A673 (cell line): ENCODE results near the gene IFNLR1.

Source experiments
- EZH2 ChIP-seq: fragments of 200-600 bp; sonication (generic); IDR thresholded peaks from 2 replicates; pipeline ENCODE4 v1.6.1; 2017; ENCODE audit warnings: borderline replicate concordance, low read depth, mild to moderate bottlenecking, mixed read lengths, antibody characterized with exemption, low read length; ENCODE audit not compliant: poor library complexity, severe bottlenecking
- TF ChIP-seq, protein P1 (sequence below): fragments of 300-800, 200-600 bp; sonication (generic); conservative IDR thresholded peaks from 2 replicates; pipeline ENCODE4 v1.5.1; 2017; ENCODE audit warnings: low read depth, mild to moderate bottlenecking, antibody characterized with exemption, low read length, moderate library complexity, mixed read lengths

GRCh38 chr1:24173638-24174575 is 13.2 kb downstream of the IFNLR1 start:
- TF ChIP-seq, protein P1, sequence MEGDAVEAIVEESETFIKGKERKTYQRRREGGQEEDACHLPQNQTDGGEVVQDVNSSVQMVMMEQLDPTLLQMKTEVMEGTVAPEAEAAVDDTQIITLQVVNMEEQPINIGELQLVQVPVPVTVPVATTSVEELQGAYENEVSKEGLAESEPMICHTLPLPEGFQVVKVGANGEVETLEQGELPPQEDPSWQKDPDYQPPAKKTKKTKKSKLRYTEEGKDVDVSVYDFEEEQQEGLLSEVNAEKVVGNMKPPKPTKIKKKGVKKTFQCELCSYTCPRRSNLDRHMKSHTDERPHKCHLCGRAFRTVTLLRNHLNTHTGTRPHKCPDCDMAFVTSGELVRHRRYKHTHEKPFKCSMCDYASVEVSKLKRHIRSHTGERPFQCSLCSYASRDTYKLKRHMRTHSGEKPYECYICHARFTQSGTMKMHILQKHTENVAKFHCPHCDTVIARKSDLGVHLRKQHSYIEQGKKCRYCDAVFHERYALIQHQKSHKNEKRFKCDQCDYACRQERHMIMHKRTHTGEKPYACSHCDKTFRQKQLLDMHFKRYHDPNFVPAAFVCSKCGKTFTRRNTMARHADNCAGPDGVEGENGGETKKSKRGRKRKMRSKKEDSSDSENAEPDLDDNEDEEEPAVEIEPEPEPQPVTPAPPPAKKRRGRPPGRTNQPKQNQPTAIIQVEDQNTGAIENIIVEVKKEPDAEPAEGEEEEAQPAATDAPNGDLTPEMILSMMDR: no peak
- no peak for TF ChIP-seq EZH2
